GM18505 (cell line): Measurements from ENCODE around the gene ERBB3.
A peak's percentile ranks its signal among the peaks of the same experiment; 100 is the strongest.

ENCODE experiments used
- ATAC-seq: cut with Tn5 transposase; IDR thresholded peaks from one replicate; pipeline ENCODE4 v1.9.1; 2021; ENCODE audit not compliant: unreplicated experiment
- POLR2A ChIP-seq: IDR thresholded peaks from 4 replicates; pipeline ENCODE4 v1.6.1; 2011; ENCODE audit warnings: borderline replicate concordance; ENCODE audit not compliant: insufficient read depth, insufficient read length; ENCODE audit errors: extremely low read depth

Gene ERBB3

GRCh38 chr12:56084958-56085543 is 5.1 kb downstream of the ERBB3 start:
- no peak for ATAC-seq
- TF ChIP-seq POLR2A = no peak

- no peak for TF ChIP-seq POLR2A
These were observed 6.1 kb downstream of the ERBB3 start for GRCh38 chr12:56086096-56086495.

GRCh38 chr12:56086608-56087007 is 6.6 kb downstream of the ERBB3 start:
- TF ChIP-seq POLR2A = no peak
- no peak for ATAC-seq

More at GRCh38 chr12:56086096-56086495, 6.1 kb downstream of the ERBB3 start:
- ATAC-seq = no peak

GRCh38 chr12:56087220-56087619 is 7.3 kb downstream of the ERBB3 start:
- no peak for TF ChIP-seq POLR2A
- ATAC-seq = no peak

- ATAC-seq = no peak
These were observed 17.8 kb downstream of the ERBB3 start for GRCh38 chr12:56097738-56098137.

GRCh38 chr12:56098592-56098991 is 18.6 kb downstream of the ERBB3 start:
- no peak for TF ChIP-seq POLR2A
- ATAC-seq = no peak

More at GRCh38 chr12:56097738-56098137, 17.8 kb downstream of the ERBB3 start:
- TF ChIP-seq POLR2A = no peak

GRCh38 chr12:56099787-56100186 is 19.8 kb downstream of the ERBB3 start:
- TF ChIP-seq POLR2A = no peak
- ATAC-seq = no peak

- no peak for TF ChIP-seq POLR2A
- ATAC-seq = no peak
These were observed 21.1 kb downstream of the ERBB3 start for GRCh38 chr12:56101045-56101444.

- TF ChIP-seq POLR2A = no peak
- ATAC-seq = no peak
These were observed 22.7 kb downstream of the ERBB3 start for GRCh38 chr12:56102683-56103065.

- TF ChIP-seq POLR2A = no peak
- ATAC-seq = no peak
These were observed 23.2 kb downstream of the ERBB3 start for GRCh38 chr12:56103066-56103711.

GRCh38 chr12:56103823-56104108 is 23.8 kb downstream of the ERBB3 start:
- no peak for TF ChIP-seq POLR2A

GRCh38 chr12:56104109-56104814 is 24.3 kb downstream of the ERBB3 start, which contains the start of gene PA2G4:
Gene PA2G4, plus strand, starts transcription at chr12:56104559. Its CDS starts 179 bp downstream, at chr12:56104738.
- peak; percentile 92 for TF ChIP-seq POLR2A
- peak; percentile 93 for ATAC-seq

More at GRCh38 chr12:56103823-56104108, 23.8 kb downstream of the ERBB3 start:
- no peak for ATAC-seq

- TF ChIP-seq POLR2A = peak; percentile 1
- peak; percentile 9 for ATAC-seq
These were observed 25.0 kb downstream of the ERBB3 start for GRCh38 chr12:56104815-56105608.
